ENCODE data around the gene S100A11. TPM values are rescaled to one million over a fixed set of nuclear protein-coding genes. Genes with fewer than 3 reads are reported as not detected.

The S100A11 gene
- total RNA-seq, 1 experiment from 2014 or later = 302 TPM

DNA sequence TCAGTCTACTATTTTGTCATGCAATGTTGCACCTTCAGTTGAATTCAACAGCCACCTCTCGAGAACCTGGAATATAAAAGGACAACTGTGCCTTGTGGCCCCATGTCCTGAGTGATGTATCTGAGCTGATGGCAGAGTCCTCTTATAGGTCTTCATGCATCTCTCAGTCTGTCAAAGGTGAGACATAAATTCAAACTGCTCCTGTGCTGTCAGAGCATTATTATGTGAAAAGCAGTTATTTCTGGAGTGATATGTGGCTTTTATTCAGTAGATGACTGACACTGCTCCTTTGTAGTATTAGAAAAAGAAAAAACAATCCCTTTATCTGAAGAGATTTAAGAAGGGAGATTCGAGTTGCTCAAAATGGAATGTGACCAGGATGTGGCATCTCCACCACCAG, 51.5 kb downstream of the S100A11 start:
- DNase-seq = no peak
- Histone ChIP-seq H2BK12ac (ENCODE audit: insufficient read length, low read depth, low read length) (no peak overlapping the region), H3K18ac (ENCODE audit: insufficient read length, low read depth, low read length) (no peak overlapping the region), H4K20me1 (ENCODE audit: control insufficient read depth, insufficient read depth, insufficient read length) (no peaks in the 10 kb centered on the region), H2BK20ac (ENCODE audit: low read depth, low read length, poor library complexity, severe bottlenecking) (no peak overlapping the region), H2AFZ (ENCODE audit: low read length) (no peak overlapping the region), H2BK5ac (ENCODE audit: insufficient read length, low read length) (no peak overlapping the region), H4K5ac (ENCODE audit: insufficient read length, low read depth, low read length) (no peak overlapping the region), H3K56ac (ENCODE audit: insufficient read length, low read depth, low read length) (no peak overlapping the region), H3K9ac (ENCODE audit: extremely low read depth, insufficient read length, low read length) (no peak overlapping the region), H2AK5ac (ENCODE audit: insufficient read length, low read length) (no peak overlapping the region), H3K27me3 (ENCODE audit: insufficient read depth, low read length) (no peaks in the 10 kb centered on the region), H3K79me2 (ENCODE audit: insufficient read depth, low read length) (peaks cover 9% of the 10 kb centered on the region; the same call in 1 of the 2 replicates), H3K79me1 (ENCODE audit: insufficient read depth, low read depth, low read length, poor library complexity, severe bottlenecking) (no peaks in the 10 kb centered on the region), H2BK120ac (ENCODE audit: low read depth, low read length, poor library complexity, severe bottlenecking) (no peak overlapping the region), H3K4me2 (ENCODE audit: insufficient read depth, insufficient read length, low read length) (no peak overlapping the region), H3K23ac (ENCODE audit: insufficient read length, low read depth, low read length) (no peak overlapping the region), H3T11ph (ENCODE audit: low read length) (no peak overlapping the region), H2BK15ac (ENCODE audit: low read depth, low read length) (no peak overlapping the region), H4K91ac (ENCODE audit: insufficient read length, low read depth, low read length) (no peak overlapping the region), H3K4ac (ENCODE audit: low read depth, low read length) (no peak overlapping the region), H3K9me3 (ENCODE audit: control insufficient read depth, low read depth, low read length) (no peaks in the 10 kb centered on the region), H3K4me1 (ENCODE audit: insufficient read depth, low read length) (peaks cover 6% of the 10 kb centered on the region; the same call in 1 of the 2 replicates), H3K14ac (ENCODE audit: insufficient read depth, low read length) (no peak overlapping the region), H4K8ac (replicated peaks; ENCODE audit: insufficient read length, low read depth, low read length) (no peak overlapping the region), H3K27ac (ENCODE audit: insufficient read length, low read depth, low read length) (no peak overlapping the region), H3K23me2 (ENCODE audit: insufficient read length, low read depth, low read length, poor library complexity, severe bottlenecking) (no peaks in the 10 kb centered on the region)
- Mint-ChIP-seq H3K27ac (no peak overlapping the region; a peak in 1 of 7 replicates), H3K27me3 (ENCODE audit: low read depth) (no peaks in the 10 kb centered on the region), H3K36me3 (ENCODE audit: insufficient read depth in 1 of 3, low read depth in 3 of 3) (peaks cover 0 to 46% (median 20%) of the 10 kb centered on the region in 3 experiments; a peak in 6 of 7 replicates), H3K4me3 (no peak overlapping the region), H3K9me3 (no peaks in the 10 kb centered on the region), H3K4me1 (peaks cover 19 to 26% of the 10 kb centered on the region in 2 experiments)
- no CpG with 5 or more reads among the region's 2 CpGs for WGBS (ENCODE audit: extremely low coverage, insufficient read length, low lambda C conversion rate)
- TF ChIP-seq, protein P1, sequence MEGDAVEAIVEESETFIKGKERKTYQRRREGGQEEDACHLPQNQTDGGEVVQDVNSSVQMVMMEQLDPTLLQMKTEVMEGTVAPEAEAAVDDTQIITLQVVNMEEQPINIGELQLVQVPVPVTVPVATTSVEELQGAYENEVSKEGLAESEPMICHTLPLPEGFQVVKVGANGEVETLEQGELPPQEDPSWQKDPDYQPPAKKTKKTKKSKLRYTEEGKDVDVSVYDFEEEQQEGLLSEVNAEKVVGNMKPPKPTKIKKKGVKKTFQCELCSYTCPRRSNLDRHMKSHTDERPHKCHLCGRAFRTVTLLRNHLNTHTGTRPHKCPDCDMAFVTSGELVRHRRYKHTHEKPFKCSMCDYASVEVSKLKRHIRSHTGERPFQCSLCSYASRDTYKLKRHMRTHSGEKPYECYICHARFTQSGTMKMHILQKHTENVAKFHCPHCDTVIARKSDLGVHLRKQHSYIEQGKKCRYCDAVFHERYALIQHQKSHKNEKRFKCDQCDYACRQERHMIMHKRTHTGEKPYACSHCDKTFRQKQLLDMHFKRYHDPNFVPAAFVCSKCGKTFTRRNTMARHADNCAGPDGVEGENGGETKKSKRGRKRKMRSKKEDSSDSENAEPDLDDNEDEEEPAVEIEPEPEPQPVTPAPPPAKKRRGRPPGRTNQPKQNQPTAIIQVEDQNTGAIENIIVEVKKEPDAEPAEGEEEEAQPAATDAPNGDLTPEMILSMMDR (conservative IDR thresholded peaks at IDR 0.05) = no peak
